K562 (cell line): ENCODE measurements around the gene LMAN2.

Source experiments
- EZH2 ChIP-seq: IDR thresholded peaks from 2 replicates; pipeline ENCODE4 v1.6.1; 2012; ENCODE audit warnings: low read depth, mild to moderate bottlenecking, inconsistent platforms, low read length, borderline replicate concordance
- ZNF384 ChIP-seq: IDR thresholded peaks from 2 replicates; pipeline ENCODE4 v1.6.1; 2012; ENCODE audit warnings: low read depth, low read length, improper control_type of control experiment
- ZSCAN32 ChIP-seq: fragments of 450-650 bp; formaldehyde crosslinking; IDR thresholded peaks from 2 replicates; pipeline ENCODE4 v1.4.0; 2020; ENCODE audit warnings: mild to moderate bottlenecking, moderate library complexity

DNA sequence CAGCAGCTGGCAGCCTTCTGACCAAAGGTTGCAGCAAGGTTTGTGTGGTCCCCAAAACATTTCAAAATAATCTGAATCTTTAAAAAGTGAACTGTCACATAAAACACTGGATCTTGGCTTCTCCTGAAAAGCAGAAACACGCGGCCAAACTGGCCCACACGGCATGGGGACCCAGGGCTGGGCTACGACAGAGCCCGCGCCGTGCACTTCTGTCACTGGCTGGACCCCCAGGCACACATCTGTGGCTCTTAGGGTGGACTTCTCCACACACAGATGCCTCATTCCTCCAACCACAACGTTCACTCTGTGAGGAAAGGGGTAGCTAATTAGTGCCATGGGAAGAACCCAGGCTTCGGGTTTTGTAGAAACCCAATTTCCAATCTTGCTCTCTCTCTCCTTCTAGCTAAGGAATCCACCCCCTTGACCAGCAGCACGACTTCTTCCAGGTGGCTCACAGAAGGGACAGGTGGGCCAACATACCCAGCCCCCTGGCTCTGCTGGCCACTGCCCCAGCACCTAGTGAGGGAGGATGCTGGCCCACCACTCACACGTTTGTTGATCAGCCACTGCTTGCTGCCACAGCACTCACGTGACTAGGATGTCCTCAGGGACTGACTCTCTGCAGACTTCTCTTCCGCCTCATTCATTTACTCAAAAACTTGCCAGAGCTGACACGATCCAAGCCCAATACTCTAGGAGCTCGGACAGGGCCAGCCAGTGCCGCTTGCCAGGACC, 17.9 kb downstream of the LMAN2 start:
- TF ChIP-seq EZH2 (no peak), ZSCAN32 (CRISPR knock-in tag) (no peak), ZNF384 (no peak)
